VCaP (cell line): Measurements from ENCODE around the gene LRRC27.

Source experiments
- H3K27ac ChIP-seq: fragments of 450-650 bp; 2 replicates; pipeline ENCODE4 v1.5.1; 2017
- CTCF ChIP-seq: fragments of 450-650 bp; conservative IDR thresholded peaks from 2 replicates; pipeline ENCODE4 v1.5.1; 2017; ENCODE audit warnings: mild to moderate bottlenecking, moderate library complexity

LRRC27 gene

GRCh38 chr10:132402781-132403241 lies 70.8 kb downstream of the LRRC27 start:
- H3K27ac ChIP-seq: peak overlapping the region; percentile 11; the same call in 1 of the 2 replicates
- TF ChIP-seq CTCF: no peak

GRCh38 chr10:132403511-132404168 lies 71.6 kb downstream of the LRRC27 start:
- TF ChIP-seq CTCF: no peak
- peak overlapping the region; percentile 99; the same call in 1 of the 2 replicates for H3K27ac ChIP-seq

GRCh38 chr10:132404169-132404880 lies 72.3 kb downstream of the LRRC27 start:
- TF ChIP-seq CTCF: no peak
- H3K27ac ChIP-seq: peak overlapping the region; percentile 99

GRCh38 chr10:132404911-132405462 lies 73.0 kb downstream of the LRRC27 start:
- H3K27ac ChIP-seq: peak overlapping the region; percentile 99
- no peak for TF ChIP-seq CTCF

GRCh38 chr10:132405463-132405991 lies 73.5 kb downstream of the LRRC27 start:
- H3K27ac ChIP-seq: peak overlapping the region; percentile 99
- no peak for TF ChIP-seq CTCF

- TF ChIP-seq CTCF: no peak
- H3K27ac ChIP-seq: peak overlapping the region; percentile 99
These were observed 74.2 kb downstream of the LRRC27 start for GRCh38 chr10:132406181-132406580.

- TF ChIP-seq CTCF: no peak
- peak overlapping the region; percentile 99 for H3K27ac ChIP-seq
These were observed 74.8 kb downstream of the LRRC27 start for GRCh38 chr10:132406750-132407149.
